Activated T-cell treated with anti-CD3 and anti-CD28 coated beads, Interleukin-2, amount 50 U/mL, for 24 hours (primary cell): ENCODE data around the gene EXOC6B.
"Not testable (repeated sequence)": the region's sequence is repeated elsewhere in the genome, so short reads cannot be mapped to it uniquely, and the experiment has no call there.

ENCODE experiments used
- DNase-seq: peaks from one replicate; pipeline ENCODE4 v3.0.0-alpha.2; 2020
- H3K27ac Mint-ChIP-seq: 2 replicates; pipeline ENCODE4 v1.8.0; 2020; ENCODE audit warnings: mild to moderate bottlenecking, mixed read lengths
- H3K27me3 Mint-ChIP-seq: 2 replicates; pipeline ENCODE4 v1.8.0; 2020; ENCODE audit warnings: mixed read lengths
- H3K36me3 Mint-ChIP-seq: 2 replicates; pipeline ENCODE4 v1.8.0; 2020; ENCODE audit warnings: low read depth, mixed read lengths
- H3K4me1 Mint-ChIP-seq: 2 replicates; pipeline ENCODE4 v1.8.0; 2020; ENCODE audit warnings: low read depth, mixed read lengths
- H3K4me3 Mint-ChIP-seq: 2 replicates; pipeline ENCODE4 v1.8.0; 2020; ENCODE audit warnings: mild to moderate bottlenecking, moderate library complexity, mixed read lengths
- H3K9me3 Mint-ChIP-seq: 2 replicates; pipeline ENCODE4 v1.8.0; 2020; ENCODE audit warnings: mixed read lengths

EXOC6B gene

GRCh38 chr2:72543497-72544216 lies 282.2 kb downstream of the EXOC6B start:
- Mint-ChIP-seq H3K4me3 (no peak overlapping the region), H3K27ac (no peak overlapping the region), H3K27me3 (no peaks in the 10 kb centered on the region), H3K9me3 (no peaks in the 10 kb centered on the region), H3K36me3 (peaks cover 2% of the 10 kb centered on the region), H3K4me1 (no peaks in the 10 kb centered on the region)
- DNase-seq = no peak

GRCh38 chr2:72539071-72539552 lies 286.7 kb downstream of the EXOC6B start:
- Mint-ChIP-seq H3K9me3 (no peaks in the 10 kb centered on the region), H3K27me3 (no peaks in the 10 kb centered on the region), H3K36me3 (peaks cover 5% of the 10 kb centered on the region), H3K4me3 (no peak overlapping the region), H3K4me1 (no peaks in the 10 kb centered on the region), H3K27ac (no peak overlapping the region)
- DNase-seq = no peak

GRCh38 chr2:72538486-72538885 lies 287.3 kb downstream of the EXOC6B start:
- no peak for DNase-seq

GRCh38 chr2:72535586-72535985 lies 290.2 kb downstream of the EXOC6B start:
- H3K36me3 Mint-ChIP-seq, DNase-seq, H3K27me3 Mint-ChIP-seq, H3K4me1 Mint-ChIP-seq, H3K4me3 Mint-ChIP-seq, H3K27ac Mint-ChIP-seq, H3K9me3 Mint-ChIP-seq: not testable (repeated sequence)

More at GRCh38 chr2:72538486-72538885, 287.3 kb downstream of the EXOC6B start:
- Mint-ChIP-seq H3K36me3 (peaks cover 5% of the 10 kb centered on the region), H3K27ac (no peak overlapping the region), H3K4me1 (no peaks in the 10 kb centered on the region), H3K9me3 (no peaks in the 10 kb centered on the region), H3K4me3 (no peak overlapping the region), H3K27me3 (no peaks in the 10 kb centered on the region)

- H3K27me3 Mint-ChIP-seq = no peaks in the 10 kb centered on the region
- H3K36me3 Mint-ChIP-seq = peaks cover 3% of the 10 kb centered on the region
- no peak for DNase-seq
- H3K4me1 Mint-ChIP-seq = no peaks in the 10 kb centered on the region
- H3K27ac Mint-ChIP-seq = no peak overlapping the region
- H3K4me3 Mint-ChIP-seq = no peak overlapping the region
- no peaks in the 10 kb centered on the region for H3K9me3 Mint-ChIP-seq
Observed at GRCh38 chr2:72533765-72534164, 292.1 kb downstream of the EXOC6B start.

- Mint-ChIP-seq H3K4me3 (no peak overlapping the region), H3K27ac (no peak overlapping the region), H3K27me3 (no peaks in the 10 kb centered on the region), H3K4me1 (no peaks in the 10 kb centered on the region), H3K9me3 (no peaks in the 10 kb centered on the region), H3K36me3 (no peaks in the 10 kb centered on the region)
- DNase-seq = no peak
Observed at GRCh38 chr2:72527424-72527823, 298.4 kb downstream of the EXOC6B start.

- DNase-seq = no peak
- no peak overlapping the region for H3K27ac Mint-ChIP-seq
- no peaks in the 10 kb centered on the region for H3K9me3 Mint-ChIP-seq
- no peaks in the 10 kb centered on the region for H3K36me3 Mint-ChIP-seq
- H3K4me1 Mint-ChIP-seq = no peaks in the 10 kb centered on the region
- no peaks in the 10 kb centered on the region for H3K27me3 Mint-ChIP-seq
- no peak overlapping the region for H3K4me3 Mint-ChIP-seq
Observed at GRCh38 chr2:72526623-72527022, 299.2 kb downstream of the EXOC6B start.

- no peak for DNase-seq
- H3K27me3 Mint-ChIP-seq = no peaks in the 10 kb centered on the region
- no peaks in the 10 kb centered on the region for H3K36me3 Mint-ChIP-seq
- H3K4me1 Mint-ChIP-seq = no peaks in the 10 kb centered on the region
- no peak overlapping the region for H3K27ac Mint-ChIP-seq
- H3K4me3 Mint-ChIP-seq = no peak overlapping the region
- no peaks in the 10 kb centered on the region for H3K9me3 Mint-ChIP-seq
Observed at GRCh38 chr2:72524071-72524470, 301.8 kb downstream of the EXOC6B start.

- H3K9me3 Mint-ChIP-seq = no peaks in the 10 kb centered on the region
- H3K36me3 Mint-ChIP-seq = peaks cover 4% of the 10 kb centered on the region
Observed at GRCh38 chr2:72515696-72516095, 310.1 kb downstream of the EXOC6B start.

GRCh38 chr2:72513011-72513410 lies 312.8 kb downstream of the EXOC6B start:
- H3K4me1 Mint-ChIP-seq = no peaks in the 10 kb centered on the region

More at GRCh38 chr2:72515696-72516095, 310.1 kb downstream of the EXOC6B start:
- DNase-seq = no peak
- H3K27ac Mint-ChIP-seq = no peak overlapping the region
- no peak overlapping the region for H3K4me3 Mint-ChIP-seq
- no peaks in the 10 kb centered on the region for H3K4me1 Mint-ChIP-seq
- H3K27me3 Mint-ChIP-seq = no peaks in the 10 kb centered on the region

GRCh38 chr2:72512376-72512775 lies 313.5 kb downstream of the EXOC6B start:
- no peaks in the 10 kb centered on the region for H3K4me1 Mint-ChIP-seq
- no peak overlapping the region for H3K27ac Mint-ChIP-seq
- no peak for DNase-seq
- H3K4me3 Mint-ChIP-seq = no peak overlapping the region
- H3K36me3 Mint-ChIP-seq = peaks cover 8% of the 10 kb centered on the region
- H3K27me3 Mint-ChIP-seq = no peaks in the 10 kb centered on the region
- H3K9me3 Mint-ChIP-seq = no peaks in the 10 kb centered on the region

More at GRCh38 chr2:72513011-72513410, 312.8 kb downstream of the EXOC6B start:
- H3K9me3 Mint-ChIP-seq = no peaks in the 10 kb centered on the region
- no peak for DNase-seq
- H3K36me3 Mint-ChIP-seq = peaks cover 6% of the 10 kb centered on the region
- no peaks in the 10 kb centered on the region for H3K27me3 Mint-ChIP-seq
- no peak overlapping the region for H3K4me3 Mint-ChIP-seq
- no peak overlapping the region for H3K27ac Mint-ChIP-seq

GRCh38 chr2:72511906-72512305 lies 313.9 kb downstream of the EXOC6B start:
- no peak for DNase-seq

GRCh38 chr2:72497763-72498162 lies 328.1 kb downstream of the EXOC6B start:
- no peak for DNase-seq
- Mint-ChIP-seq H3K4me1 (no peaks in the 10 kb centered on the region), H3K4me3 (no peak overlapping the region), H3K27me3 (no peaks in the 10 kb centered on the region), H3K27ac (no peak overlapping the region), H3K36me3 (peaks cover 38% of the 10 kb centered on the region), H3K9me3 (no peaks in the 10 kb centered on the region)

More at GRCh38 chr2:72511906-72512305, 313.9 kb downstream of the EXOC6B start:
- Mint-ChIP-seq H3K9me3 (no peaks in the 10 kb centered on the region), H3K27ac (no peak overlapping the region), H3K36me3 (peaks cover 8% of the 10 kb centered on the region), H3K4me1 (no peaks in the 10 kb centered on the region), H3K4me3 (no peak overlapping the region), H3K27me3 (no peaks in the 10 kb centered on the region)

- Mint-ChIP-seq H3K27ac (no peak overlapping the region), H3K4me3 (no peak overlapping the region), H3K36me3 (peaks cover 49% of the 10 kb centered on the region)
Observed at GRCh38 chr2:72496479-72496878, 329.4 kb downstream of the EXOC6B start.

GRCh38 chr2:72494392-72494791 lies 331.4 kb downstream of the EXOC6B start:
- DNase-seq = no peak
- Mint-ChIP-seq H3K4me1 (no peaks in the 10 kb centered on the region), H3K9me3 (no peaks in the 10 kb centered on the region), H3K36me3 (peaks cover 62% of the 10 kb centered on the region), H3K27me3 (no peaks in the 10 kb centered on the region), H3K4me3 (no peak overlapping the region), H3K27ac (no peak overlapping the region)

More at GRCh38 chr2:72496479-72496878, 329.4 kb downstream of the EXOC6B start:
- Mint-ChIP-seq H3K9me3 (no peaks in the 10 kb centered on the region), H3K4me1 (no peaks in the 10 kb centered on the region), H3K27me3 (no peaks in the 10 kb centered on the region)
- DNase-seq = no peak
